Measurements from ENCODE around the gene MAP2K6. TPM values are rescaled to one million over a fixed set of nuclear protein-coding genes. Genes with fewer than 3 reads are reported as not detected.

Gene MAP2K6
- polyA plus RNA-seq, 1 of the 3 experiments (the other 2 are of a cell fraction) = 6.7 TPM

GRCh38 chr17:69450131-69450530 is 35.6 kb downstream of the MAP2K6 start:
- Histone ChIP-seq H3K27me3 (ENCODE audit: insufficient read depth) (no peaks in the 10 kb centered on the region), H3K27ac (ENCODE audit: low read depth in 2 of 2, low read length in 1 of 2) (no peak overlapping the region), H3K36me3 (replicated peaks in 1 of 2; ENCODE audit: control insufficient read depth in 1 of 2, insufficient read depth in 2 of 2, low read length in 1 of 2) (no peaks in the 10 kb centered on the region), H3K4me1 (ENCODE audit: control insufficient read depth in 1 of 2, insufficient read depth in 2 of 2, low read depth in 1 of 2, low read length in 1 of 2) (peaks cover 0 to 44% of the 10 kb centered on the region in 2 experiments; a peak in 2 of 4 replicates), H2AFZ (ENCODE audit: low read depth) (no peak overlapping the region), H3K79me2 (ENCODE audit: insufficient read depth) (no peaks in the 10 kb centered on the region), H3K9me2 (no peaks in the 10 kb centered on the region), H3F3A (replicated peaks; ENCODE audit: insufficient read depth) (no peaks in the 10 kb centered on the region), H3K4me3 (ENCODE audit: low read depth in 2 of 2, low read length in 1 of 2) (no peak overlapping the region), H4K20me1 (ENCODE audit: insufficient read depth) (no peaks in the 10 kb centered on the region), H3K9ac (no peak overlapping the region), H3K4me2 (no peak overlapping the region), H3K9me3 (no peaks in the 10 kb centered on the region)
- TF ChIP-seq, protein P1, sequence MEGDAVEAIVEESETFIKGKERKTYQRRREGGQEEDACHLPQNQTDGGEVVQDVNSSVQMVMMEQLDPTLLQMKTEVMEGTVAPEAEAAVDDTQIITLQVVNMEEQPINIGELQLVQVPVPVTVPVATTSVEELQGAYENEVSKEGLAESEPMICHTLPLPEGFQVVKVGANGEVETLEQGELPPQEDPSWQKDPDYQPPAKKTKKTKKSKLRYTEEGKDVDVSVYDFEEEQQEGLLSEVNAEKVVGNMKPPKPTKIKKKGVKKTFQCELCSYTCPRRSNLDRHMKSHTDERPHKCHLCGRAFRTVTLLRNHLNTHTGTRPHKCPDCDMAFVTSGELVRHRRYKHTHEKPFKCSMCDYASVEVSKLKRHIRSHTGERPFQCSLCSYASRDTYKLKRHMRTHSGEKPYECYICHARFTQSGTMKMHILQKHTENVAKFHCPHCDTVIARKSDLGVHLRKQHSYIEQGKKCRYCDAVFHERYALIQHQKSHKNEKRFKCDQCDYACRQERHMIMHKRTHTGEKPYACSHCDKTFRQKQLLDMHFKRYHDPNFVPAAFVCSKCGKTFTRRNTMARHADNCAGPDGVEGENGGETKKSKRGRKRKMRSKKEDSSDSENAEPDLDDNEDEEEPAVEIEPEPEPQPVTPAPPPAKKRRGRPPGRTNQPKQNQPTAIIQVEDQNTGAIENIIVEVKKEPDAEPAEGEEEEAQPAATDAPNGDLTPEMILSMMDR (IDR thresholded peaks at IDR 0.05) = no peak
- no peak for TF ChIP-seq NFIC (IDR thresholded peaks at IDR 0.05; ENCODE audit: borderline replicate concordance)
- no peak for TF ChIP-seq MXI1 (IDR thresholded peaks at IDR 0.05; ENCODE audit: low read depth, low read length)
- TF ChIP-seq FOXJ3 (CRISPR knock-in tag; IDR thresholded peaks at IDR 0.05) = no peak
- no peak for TF ChIP-seq TEAD4 (IDR thresholded peaks at IDR 0.05; ENCODE audit: borderline replicate concordance, insufficient read depth)
- TF ChIP-seq, protein P2, sequence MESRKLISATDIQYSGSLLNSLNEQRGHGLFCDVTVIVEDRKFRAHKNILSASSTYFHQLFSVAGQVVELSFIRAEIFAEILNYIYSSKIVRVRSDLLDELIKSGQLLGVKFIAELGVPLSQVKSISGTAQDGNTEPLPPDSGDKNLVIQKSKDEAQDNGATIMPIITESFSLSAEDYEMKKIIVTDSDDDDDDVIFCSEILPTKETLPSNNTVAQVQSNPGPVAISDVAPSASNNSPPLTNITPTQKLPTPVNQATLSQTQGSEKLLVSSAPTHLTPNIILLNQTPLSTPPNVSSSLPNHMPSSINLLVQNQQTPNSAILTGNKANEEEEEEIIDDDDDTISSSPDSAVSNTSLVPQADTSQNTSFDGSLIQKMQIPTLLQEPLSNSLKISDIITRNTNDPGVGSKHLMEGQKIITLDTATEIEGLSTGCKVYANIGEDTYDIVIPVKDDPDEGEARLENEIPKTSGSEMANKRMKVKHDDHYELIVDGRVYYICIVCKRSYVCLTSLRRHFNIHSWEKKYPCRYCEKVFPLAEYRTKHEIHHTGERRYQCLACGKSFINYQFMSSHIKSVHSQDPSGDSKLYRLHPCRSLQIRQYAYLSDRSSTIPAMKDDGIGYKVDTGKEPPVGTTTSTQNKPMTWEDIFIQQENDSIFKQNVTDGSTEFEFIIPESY (IDR thresholded peaks at IDR 0.05; ENCODE audit: borderline replicate concordance, low read depth) = no peak
- TF ChIP-seq RCOR1 (IDR thresholded peaks at IDR 0.05; ENCODE audit: low read length) = no peak
- no peak for TF ChIP-seq RFX5 (IDR thresholded peaks at IDR 0.05; ENCODE audit: low read length)
- no peak for TF ChIP-seq FOSL2 (IDR thresholded peaks at IDR 0.05; ENCODE audit: borderline replicate concordance, low read depth)
- TF ChIP-seq SMC3 (IDR thresholded peaks at IDR 0.05; ENCODE audit: low read depth, low read length) = no peak
- TF ChIP-seq CHD2 (IDR thresholded peaks at IDR 0.05; ENCODE audit: low read length, partially characterized antibody) = no peak
- TF ChIP-seq GABPA (IDR thresholded peaks at IDR 0.05; ENCODE audit: low read depth) = no peak
- DNase-seq = no peak
- POLR2A ChIA-PET = no interaction called here
- 89% methylated on average over 4 of the region's 4 CpGs for WGBS (ENCODE audit: low lambda C conversion rate)
- CTCF ChIA-PET = interaction anchor here (0.8 to 1.5 kb wide), 2 partner anchors 11 to 91 kb away, joined by 3 read pairs; no protein-coding TSS in a partner anchor

- Histone ChIP-seq H3K4me3 (ENCODE audit: low read depth in 2 of 2, low read length in 1 of 2) (no peak overlapping the region), H3K9me3 (no peaks in the 10 kb centered on the region), H3K9me2 (no peaks in the 10 kb centered on the region), H3K4me1 (ENCODE audit: control insufficient read depth in 1 of 2, insufficient read depth in 2 of 2, low read depth in 1 of 2, low read length in 1 of 2) (peaks cover 0 to 44% of the 10 kb centered on the region in 2 experiments; a peak in 2 of 4 replicates), H3K4me2 (no peak overlapping the region), H3K27me3 (ENCODE audit: insufficient read depth) (no peaks in the 10 kb centered on the region), H3K9ac (no peak overlapping the region), H3K79me2 (ENCODE audit: insufficient read depth) (no peaks in the 10 kb centered on the region), H3K27ac (ENCODE audit: low read depth in 2 of 2, low read length in 1 of 2) (no peak overlapping the region), H3K36me3 (replicated peaks in 1 of 2; ENCODE audit: control insufficient read depth in 1 of 2, insufficient read depth in 2 of 2, low read length in 1 of 2) (no peaks in the 10 kb centered on the region), H2AFZ (ENCODE audit: low read depth) (no peak overlapping the region), H4K20me1 (ENCODE audit: insufficient read depth) (no peaks in the 10 kb centered on the region), H3F3A (replicated peaks; ENCODE audit: insufficient read depth) (no peaks in the 10 kb centered on the region)
- ChIA-PET CTCF (interaction anchor here (0.6 to 1.5 kb wide), 5 partner anchors 12 to 92 kb away, joined by 3 to 4 read pairs (median 3); no protein-coding TSS in a partner anchor), POLR2A (interaction anchor here (1.8 kb wide), 1 partner anchor 21 kb away, joined by 6 read pairs; no protein-coding TSS in a partner anchor)
- 95% methylated on average over 7 of the region's 7 CpGs for WGBS (ENCODE audit: low lambda C conversion rate)
- no peak for DNase-seq
- TF ChIP-seq RFX5 (IDR thresholded peaks at IDR 0.05; ENCODE audit: low read length) (no peak), TCF12 (IDR thresholded peaks at IDR 0.05) (no peak), JUND (IDR thresholded peaks at IDR 0.05) (no peak), FOXJ3 (CRISPR knock-in tag; IDR thresholded peaks at IDR 0.05) (no peak), RAD21 (IDR thresholded peaks at IDR 0.05; ENCODE audit: low read length) (no peak), TAF1 (IDR thresholded peaks at IDR 0.05; ENCODE audit: borderline replicate concordance, low read depth, low read length) (no peak), MEF2A (IDR thresholded peaks at IDR 0.05; ENCODE audit: borderline replicate concordance, low read depth) (no peak), SIN3A (IDR thresholded peaks at IDR 0.05; ENCODE audit: borderline replicate concordance, low read depth, low read length) (no peak), PBX3 (IDR thresholded peaks at IDR 0.05) (no peak), FOSL2 (IDR thresholded peaks at IDR 0.05; ENCODE audit: borderline replicate concordance, low read depth) (no peak)
- TF ChIP-seq, protein P1 (IDR thresholded peaks at IDR 0.05) = no peak
- TF ChIP-seq, protein P2 (IDR thresholded peaks at IDR 0.05; ENCODE audit: borderline replicate concordance, low read depth) = no peak
These were observed 36.4 kb downstream of the MAP2K6 start for GRCh38 chr17:69450918-69451317.
